ENCODE measurements around the gene PAPOLG.

PAPOLG gene

GRCh38 chr2:60771508-60771907 is 15.4 kb downstream of the PAPOLG start:
- Histone ChIP-seq H3K23ac (ENCODE audit: low read length) (no peak overlapping the region), H2BK120ac (ENCODE audit: insufficient read depth, low read length, poor library complexity) (no peak overlapping the region), H3K79me2 (ENCODE audit: control insufficient read depth, insufficient read depth, low read length, poor library complexity) (no peaks in the 10 kb centered on the region), H2AFZ (ENCODE audit: insufficient read depth, low read length, poor library complexity) (no peak overlapping the region), H3K4me1 (ENCODE audit: control insufficient read depth in 1 of 2, insufficient read depth in 2 of 2, low read length in 2 of 2) (no peaks in the 10 kb centered on the region), H2AK5ac (ENCODE audit: low read length) (no peak overlapping the region), H3K79me1 (ENCODE audit: low read length) (no peaks in the 10 kb centered on the region), H3K27ac (ENCODE audit: low read depth, low read length) (no peak overlapping the region), H4K12ac (ENCODE audit: low read depth, low read length) (no peak overlapping the region), H3K18ac (ENCODE audit: low read length) (no peak overlapping the region), H2BK12ac (ENCODE audit: low read length) (no peak overlapping the region), H4K91ac (ENCODE audit: low read depth, low read length) (no peak overlapping the region), H3K4ac (ENCODE audit: low read depth, low read length) (no peak overlapping the region), H3K4me3 (ENCODE audit: low read depth, low read length) (no peak overlapping the region), H2BK5ac (ENCODE audit: low read depth, low read length, poor library complexity) (no peak overlapping the region), H3K14ac (ENCODE audit: low read length) (no peak overlapping the region), H3K4me2 (ENCODE audit: low read length) (no peak overlapping the region), H3K9me3 (ENCODE audit: insufficient read depth, low read depth, low read length) (no peaks in the 10 kb centered on the region), H3K27me3 (ENCODE audit: insufficient read depth, low read length) (no peaks in the 10 kb centered on the region), H4K8ac (ENCODE audit: low read depth, low read length) (no peak overlapping the region), H3K36me3 (ENCODE audit: control insufficient read depth in 1 of 2, insufficient read depth in 2 of 2, low read length in 2 of 2) (peaks cover 23 to 26% of the 10 kb centered on the region in 2 experiments), H3K9ac (ENCODE audit: low read length) (no peak overlapping the region)
- DNase-seq = no peak
- no CpG with 5 or more reads among the region's 3 CpGs for WGBS (ENCODE audit: extremely low coverage, insufficient coverage, insufficient read length)

DNA sequence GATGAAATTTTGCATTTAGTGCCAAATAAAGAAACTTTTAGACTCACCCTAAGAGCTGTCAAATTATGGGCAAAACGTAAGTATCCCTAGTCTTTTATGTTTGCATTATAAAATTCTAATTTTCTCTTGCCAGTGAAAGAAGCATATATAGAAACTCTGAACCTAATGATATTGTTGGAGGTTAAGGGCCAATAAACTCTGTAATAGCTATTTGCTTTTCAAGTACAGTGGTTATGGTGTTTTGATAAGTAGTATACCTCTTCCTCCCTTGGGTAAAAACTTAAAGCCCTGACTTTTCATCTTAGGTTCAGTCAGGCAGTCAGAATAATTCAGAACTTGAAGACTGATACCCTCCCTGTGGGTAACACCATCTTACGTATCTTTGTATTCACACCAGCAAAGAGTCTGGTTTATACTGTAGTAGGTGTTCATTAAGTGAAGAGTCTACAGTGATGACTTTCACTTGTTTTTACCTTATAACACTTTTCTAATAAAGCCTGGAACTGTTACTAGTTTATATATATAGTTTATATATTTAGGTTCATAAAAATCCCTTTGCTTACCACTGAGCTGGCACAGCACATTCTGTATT is 19.1 kb downstream of the PAPOLG start:
- Histone ChIP-seq H3K4me1 (ENCODE audit: control insufficient read depth in 1 of 2, insufficient read depth in 2 of 2, low read length in 2 of 2) (no peaks in the 10 kb centered on the region), H4K91ac (ENCODE audit: low read depth, low read length) (no peak overlapping the region), H2AFZ (ENCODE audit: insufficient read depth, low read length, poor library complexity) (no peak overlapping the region), H3K9me3 (ENCODE audit: insufficient read depth, low read depth, low read length) (no peaks in the 10 kb centered on the region), H4K8ac (ENCODE audit: low read depth, low read length) (no peak overlapping the region), H3K4ac (ENCODE audit: low read depth, low read length) (no peak overlapping the region), H3K4me2 (ENCODE audit: low read length) (no peak overlapping the region), H3K4me3 (ENCODE audit: low read depth, low read length) (no peak overlapping the region), H3K27me3 (ENCODE audit: insufficient read depth, low read length) (no peaks in the 10 kb centered on the region), H2BK12ac (ENCODE audit: low read length) (no peak overlapping the region), H3K14ac (ENCODE audit: low read length) (no peak overlapping the region), H3K36me3 (ENCODE audit: control insufficient read depth in 1 of 2, insufficient read depth in 2 of 2, low read length in 2 of 2) (peaks cover 24 to 27% of the 10 kb centered on the region in 2 experiments), H2BK120ac (ENCODE audit: insufficient read depth, low read length, poor library complexity) (no peak overlapping the region), H3K79me1 (ENCODE audit: low read length) (no peaks in the 10 kb centered on the region), H3K79me2 (ENCODE audit: control insufficient read depth, insufficient read depth, low read length, poor library complexity) (no peaks in the 10 kb centered on the region), H4K12ac (ENCODE audit: low read depth, low read length) (no peak overlapping the region), H3K23ac (ENCODE audit: low read length) (no peak overlapping the region), H3K18ac (ENCODE audit: low read length) (no peak overlapping the region), H2AK5ac (ENCODE audit: low read length) (no peak overlapping the region), H3K9ac (ENCODE audit: low read length) (no peak overlapping the region), H3K27ac (ENCODE audit: low read depth, low read length) (no peak overlapping the region), H2BK5ac (ENCODE audit: low read depth, low read length, poor library complexity) (no peak overlapping the region)
- no CpG with 5 or more reads among the region's 2 CpGs for WGBS (ENCODE audit: extremely low coverage, insufficient coverage, insufficient read length)
- DNase-seq = no peak

DNA sequence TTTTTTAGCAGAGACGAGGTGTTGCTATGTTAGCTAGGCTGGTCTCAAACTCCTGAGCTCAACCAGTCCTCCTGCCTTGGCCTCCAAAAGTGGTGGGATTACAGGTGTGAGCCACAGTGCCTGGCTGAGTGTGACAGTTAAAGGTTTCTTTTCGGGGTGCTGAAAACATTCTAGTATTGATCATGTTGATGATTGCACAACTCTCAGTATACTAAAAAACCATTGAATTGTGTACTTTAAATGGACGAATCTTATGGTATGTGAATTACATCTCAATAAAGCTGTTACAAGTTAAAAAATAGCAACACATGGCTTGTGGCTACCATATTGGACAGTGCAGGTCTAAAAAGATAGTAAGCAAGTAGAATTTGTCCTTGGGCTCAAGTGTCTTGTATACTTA is 22.3 kb downstream of the PAPOLG start:
- Histone ChIP-seq H2BK120ac (ENCODE audit: insufficient read depth, low read length, poor library complexity) (no peak overlapping the region), H3K79me2 (ENCODE audit: control insufficient read depth, insufficient read depth, low read length, poor library complexity) (no peaks in the 10 kb centered on the region), H3K4me1 (ENCODE audit: control insufficient read depth in 1 of 2, insufficient read depth in 2 of 2, low read length in 2 of 2) (no peaks in the 10 kb centered on the region), H4K8ac (ENCODE audit: low read depth, low read length) (no peak overlapping the region), H3K27me3 (ENCODE audit: insufficient read depth, low read length) (no peaks in the 10 kb centered on the region), H3K9ac (ENCODE audit: low read length) (no peak overlapping the region), H3K36me3 (ENCODE audit: control insufficient read depth in 1 of 2, insufficient read depth in 2 of 2, low read length in 2 of 2) (peaks cover 18 to 26% of the 10 kb centered on the region in 2 experiments), H3K23ac (ENCODE audit: low read length) (no peak overlapping the region), H2AK5ac (ENCODE audit: low read length) (no peak overlapping the region), H3K4me2 (ENCODE audit: low read length) (no peak overlapping the region), H3K4me3 (ENCODE audit: low read depth, low read length) (no peak overlapping the region), H2BK5ac (ENCODE audit: low read depth, low read length, poor library complexity) (no peak overlapping the region), H3K18ac (ENCODE audit: low read length) (no peak overlapping the region), H2BK12ac (ENCODE audit: low read length) (no peak overlapping the region), H3K9me3 (ENCODE audit: insufficient read depth, low read depth, low read length) (no peaks in the 10 kb centered on the region), H4K91ac (ENCODE audit: low read depth, low read length) (no peak overlapping the region), H4K12ac (ENCODE audit: low read depth, low read length) (no peak overlapping the region), H2AFZ (ENCODE audit: insufficient read depth, low read length, poor library complexity) (no peak overlapping the region), H3K14ac (ENCODE audit: low read length) (no peak overlapping the region), H3K79me1 (ENCODE audit: low read length) (no peaks in the 10 kb centered on the region), H3K4ac (ENCODE audit: low read depth, low read length) (no peak overlapping the region), H3K27ac (ENCODE audit: low read depth, low read length) (no peak overlapping the region)
- WGBS (ENCODE audit: extremely low coverage, insufficient coverage, insufficient read length) = no CpG with 5 or more reads among the region's 3 CpGs
- DNase-seq = no peak

- no peak overlapping the region for H3K18ac ChIP-seq (ENCODE audit: low read length)
- H3K4me3 ChIP-seq (ENCODE audit: low read depth, low read length) = no peak overlapping the region
- no peak overlapping the region for H3K27ac ChIP-seq (ENCODE audit: low read depth, low read length)
- H3K14ac ChIP-seq (ENCODE audit: low read length) = no peak overlapping the region
- no peak overlapping the region for H4K8ac ChIP-seq (ENCODE audit: low read depth, low read length)
- no peak overlapping the region for H2BK12ac ChIP-seq (ENCODE audit: low read length)
- no peaks in the 10 kb centered on the region for H3K9me3 ChIP-seq (ENCODE audit: insufficient read depth, low read depth, low read length)
- H3K79me1 ChIP-seq (ENCODE audit: low read length) = no peaks in the 10 kb centered on the region
- no peak overlapping the region for H3K9ac ChIP-seq (ENCODE audit: low read length)
- no peak overlapping the region for H2BK5ac ChIP-seq (ENCODE audit: low read depth, low read length, poor library complexity)
- H4K12ac ChIP-seq (ENCODE audit: low read depth, low read length) = no peak overlapping the region
- H4K91ac ChIP-seq (ENCODE audit: low read depth, low read length) = no peak overlapping the region
- no peak overlapping the region for H2AK5ac ChIP-seq (ENCODE audit: low read length)
- H3K36me3 ChIP-seq (ENCODE audit: control insufficient read depth in 1 of 2, insufficient read depth in 2 of 2, low read length in 2 of 2) = peaks cover 22 to 30% of the 10 kb centered on the region in 2 experiments
- no CpG with 5 or more reads among the region's 5 CpGs for WGBS (ENCODE audit: extremely low coverage, insufficient coverage, insufficient read length)
- H3K23ac ChIP-seq (ENCODE audit: low read length) = no peak overlapping the region
- no peaks in the 10 kb centered on the region for H3K4me1 ChIP-seq (ENCODE audit: control insufficient read depth in 1 of 2, insufficient read depth in 2 of 2, low read length in 2 of 2)
- H3K27me3 ChIP-seq (ENCODE audit: insufficient read depth, low read length) = no peaks in the 10 kb centered on the region
- no peak overlapping the region for H2BK120ac ChIP-seq (ENCODE audit: insufficient read depth, low read length, poor library complexity)
- H3K4me2 ChIP-seq (ENCODE audit: low read length) = no peak overlapping the region
- no peak overlapping the region for H3K4ac ChIP-seq (ENCODE audit: low read depth, low read length)
- H3K79me2 ChIP-seq (ENCODE audit: control insufficient read depth, insufficient read depth, low read length, poor library complexity) = no peaks in the 10 kb centered on the region
- H2AFZ ChIP-seq (ENCODE audit: insufficient read depth, low read length, poor library complexity) = no peak overlapping the region
- DNase-seq = no peak
These were observed 23.4 kb downstream of the PAPOLG start for GRCh38 chr2:60779426-60779825.

Data from trophoblast cell (in vitro differentiated cells and primary cell).